Chondrocyte (in vitro differentiated cells): ENCODE measurements around the gene PARD6G. TPM values are rescaled to one million over a fixed set of nuclear protein-coding genes. Genes with fewer than 3 reads are reported as not detected.

Experiments
- DNase-seq: peaks from one replicate; pipeline ENCODE4 v3.0.0; 2021; ENCODE audit warnings: mixed read lengths, low spot score
- H3K27ac Mint-ChIP-seq: one replicate; pipeline ENCODE4 v1.8.0; 2021; ENCODE audit warnings: mild to moderate bottlenecking, moderate library complexity, mixed read lengths; ENCODE audit not compliant: unreplicated experiment
- H3K27me3 Mint-ChIP-seq: 2 replicates; pipeline ENCODE4 v1.8.0; 2021; ENCODE audit warnings: low read depth, mixed read lengths
- H3K36me3 Mint-ChIP-seq: 2 replicates; pipeline ENCODE4 v1.8.0; 2021; ENCODE audit warnings: low read depth, mixed read lengths
- H3K4me1 Mint-ChIP-seq: 2 replicates; pipeline ENCODE4 v1.8.0; 2021; ENCODE audit warnings: low read depth, mild to moderate bottlenecking, mixed read lengths
- H3K4me3 Mint-ChIP-seq: one replicate; pipeline ENCODE4 v1.8.0; 2021; ENCODE audit warnings: mild to moderate bottlenecking, moderate library complexity, mixed read lengths; ENCODE audit not compliant: unreplicated experiment
- H3K9me3 Mint-ChIP-seq: 2 replicates; pipeline ENCODE4 v1.8.0; 2021; ENCODE audit warnings: low read depth, mixed read lengths
- total RNA-seq: library from RNA; stranded (reverse); gene quantifications from 3 replicates; pipeline ENCODE4 v1.2.1, GENCODE V29; 2021
- TF ChIP-seq, protein P1 (sequence below): fragments of 200-600 bp; sonication (generic); IDR thresholded peaks from 2 replicates; pipeline ENCODE4 v1.5.0; 2021; ENCODE audit warnings: antibody characterized with exemption, mild to moderate bottlenecking, moderate library complexity

The PARD6G gene
- total RNA-seq, 1 donor from 2014 or later = 17.7 TPM

GRCh38 chr18:80202264-80202998 is 44.9 kb downstream of the PARD6G start:
- peaks cover 26% of the 10 kb centered on the region for H3K4me1 Mint-ChIP-seq
- no peaks in the 10 kb centered on the region for H3K36me3 Mint-ChIP-seq
- no peak overlapping the region for H3K4me3 Mint-ChIP-seq
- H3K27ac Mint-ChIP-seq = no peak overlapping the region
- no peaks in the 10 kb centered on the region for H3K27me3 Mint-ChIP-seq
- TF ChIP-seq, protein P1, sequence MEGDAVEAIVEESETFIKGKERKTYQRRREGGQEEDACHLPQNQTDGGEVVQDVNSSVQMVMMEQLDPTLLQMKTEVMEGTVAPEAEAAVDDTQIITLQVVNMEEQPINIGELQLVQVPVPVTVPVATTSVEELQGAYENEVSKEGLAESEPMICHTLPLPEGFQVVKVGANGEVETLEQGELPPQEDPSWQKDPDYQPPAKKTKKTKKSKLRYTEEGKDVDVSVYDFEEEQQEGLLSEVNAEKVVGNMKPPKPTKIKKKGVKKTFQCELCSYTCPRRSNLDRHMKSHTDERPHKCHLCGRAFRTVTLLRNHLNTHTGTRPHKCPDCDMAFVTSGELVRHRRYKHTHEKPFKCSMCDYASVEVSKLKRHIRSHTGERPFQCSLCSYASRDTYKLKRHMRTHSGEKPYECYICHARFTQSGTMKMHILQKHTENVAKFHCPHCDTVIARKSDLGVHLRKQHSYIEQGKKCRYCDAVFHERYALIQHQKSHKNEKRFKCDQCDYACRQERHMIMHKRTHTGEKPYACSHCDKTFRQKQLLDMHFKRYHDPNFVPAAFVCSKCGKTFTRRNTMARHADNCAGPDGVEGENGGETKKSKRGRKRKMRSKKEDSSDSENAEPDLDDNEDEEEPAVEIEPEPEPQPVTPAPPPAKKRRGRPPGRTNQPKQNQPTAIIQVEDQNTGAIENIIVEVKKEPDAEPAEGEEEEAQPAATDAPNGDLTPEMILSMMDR = no peak
- H3K9me3 Mint-ChIP-seq = no peaks in the 10 kb centered on the region
- DNase-seq = no peak

- H3K36me3 Mint-ChIP-seq = no peaks in the 10 kb centered on the region
- TF ChIP-seq, protein P1 = no peak
- no peaks in the 10 kb centered on the region for H3K9me3 Mint-ChIP-seq
- peaks cover 33% of the 10 kb centered on the region for H3K4me1 Mint-ChIP-seq
- no peak overlapping the region for H3K27ac Mint-ChIP-seq
- DNase-seq = no peak
- H3K27me3 Mint-ChIP-seq = no peaks in the 10 kb centered on the region
- H3K4me3 Mint-ChIP-seq = no peak overlapping the region
Measured at GRCh38 chr18:80201739-80202138, 45.6 kb downstream of the PARD6G start.

DNA sequence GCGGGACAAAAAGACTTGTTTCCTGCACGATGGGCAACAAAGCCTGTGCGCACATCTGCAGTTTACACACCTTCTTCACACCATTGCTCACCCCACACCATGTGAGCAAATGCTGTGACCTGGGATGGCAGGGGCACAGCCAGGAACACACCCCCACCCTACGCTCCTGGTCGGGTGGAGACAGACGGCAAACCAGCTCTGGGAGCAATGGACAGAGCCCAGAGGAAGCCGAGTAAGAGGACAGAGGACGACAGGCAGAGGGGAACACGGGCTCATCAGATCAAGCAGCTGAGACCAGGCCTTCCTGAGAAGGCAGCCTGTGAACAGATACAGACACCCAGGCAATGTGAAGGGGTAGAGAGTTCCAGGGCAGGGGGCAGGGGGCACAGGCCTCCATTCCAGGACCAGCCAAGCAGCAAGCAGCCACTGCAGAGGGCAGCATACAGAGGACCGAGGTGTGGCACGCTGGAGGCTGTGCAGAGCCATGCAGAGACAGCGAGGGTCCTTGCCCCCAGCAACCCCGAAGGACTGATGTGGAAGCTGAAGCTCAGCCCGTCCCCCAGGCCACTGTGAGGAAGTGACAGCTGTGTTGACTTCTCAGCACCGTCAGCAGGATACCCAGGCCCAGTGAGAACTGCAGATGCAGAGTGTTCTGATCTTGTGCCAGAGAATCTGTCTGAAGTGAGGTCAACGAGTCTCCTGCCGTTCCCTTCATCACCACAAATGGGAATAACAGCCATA is 46.2 kb downstream of the PARD6G start:
- Mint-ChIP-seq H3K4me1 (peaks cover 39% of the 10 kb centered on the region), H3K9me3 (no peaks in the 10 kb centered on the region), H3K27ac (no peak overlapping the region), H3K36me3 (no peaks in the 10 kb centered on the region), H3K27me3 (no peaks in the 10 kb centered on the region), H3K4me3 (no peak overlapping the region)
- no peak for DNase-seq
- TF ChIP-seq, protein P1 = no peak

DNA sequence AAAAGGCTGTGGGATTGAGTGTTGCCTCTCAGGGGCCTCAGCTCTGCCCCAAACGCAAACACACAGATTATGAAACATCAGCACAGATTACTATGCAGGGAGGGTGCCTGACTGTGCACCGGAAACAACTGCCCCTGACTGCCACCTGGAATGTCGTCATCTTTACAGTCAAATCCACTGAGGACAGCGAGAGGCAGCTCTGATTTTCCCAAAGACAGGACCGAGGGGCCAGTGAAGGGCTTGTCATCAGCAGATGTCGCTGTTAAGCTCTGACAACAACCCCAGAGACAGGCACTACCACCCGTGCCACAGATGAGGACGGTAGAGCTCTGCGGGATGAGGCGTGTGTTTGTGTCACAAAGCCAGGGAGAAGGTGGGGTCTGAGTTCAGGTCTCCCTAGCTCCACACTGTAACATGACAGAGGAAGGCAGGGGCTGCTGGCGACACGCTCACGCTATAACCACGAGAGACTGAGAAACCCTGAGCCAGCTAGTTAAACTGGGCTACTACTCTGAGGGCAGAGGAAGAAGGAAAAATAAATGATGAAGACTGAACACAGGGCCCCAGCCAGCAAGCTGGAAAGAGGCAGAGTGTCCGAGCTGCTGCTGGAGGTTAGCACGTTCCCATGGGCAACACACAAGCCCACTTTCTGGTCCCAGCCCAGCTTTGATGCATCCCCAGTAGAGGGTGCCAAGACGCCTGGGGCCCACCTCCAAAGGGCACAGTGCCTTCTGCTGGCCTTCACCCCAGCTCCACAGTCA is 47.0 kb downstream of the PARD6G start:
- Mint-ChIP-seq H3K4me1 (peaks cover 40% of the 10 kb centered on the region), H3K27me3 (no peaks in the 10 kb centered on the region), H3K27ac (peak overlapping the region; percentile 2), H3K4me3 (no peak overlapping the region), H3K9me3 (no peaks in the 10 kb centered on the region), H3K36me3 (no peaks in the 10 kb centered on the region)
- DNase-seq = no peak
- TF ChIP-seq, protein P1 = peak; percentile 75
